GM18519 (cell line): ENCODE results near the gene SRSF4.

Experiments used
- ATAC-seq: cut with Tn5 transposase; IDR thresholded peaks from one replicate; pipeline ENCODE4 v1.9.1; 2021; ENCODE audit warnings: mild to moderate bottlenecking, moderate library complexity; ENCODE audit not compliant: unreplicated experiment, low FRiP score

SRSF4 gene

GRCh38 chr1:29100487-29100886 is 81.2 kb downstream of the SRSF4 start:
- ATAC-seq = no peak

GRCh38 chr1:29099286-29099685 is 82.4 kb downstream of the SRSF4 start:
- ATAC-seq = no peak
